Prostate gland (tissue), 2 donors: Measurements from ENCODE around the gene ZNF784. TPM values are rescaled to one million over a fixed set of nuclear protein-coding genes. Genes with fewer than 3 reads are reported as not detected.

Source experiments
- DNase-seq: peaks from one replicate; pipeline ENCODE4 v3.0.0-alpha.2; 2019; ENCODE audit warnings: low spot score
- H3K27ac ChIP-seq, 2 donors: fragments of 200-600 bp; sonication (generic); 2 replicates each; pipeline ENCODE4 v1.5.1; 2017 to 2019
- H3K27me3 ChIP-seq: fragments of 200-600 bp; sonication (generic); replicated peaks from 2 replicates; pipeline ENCODE4 v1.5.1; 2019; ENCODE audit not compliant: insufficient read depth
- H3K36me3 ChIP-seq, 2 donors: fragments of 200-600 bp; sonication (generic); 1 replicate in 1 of 2; 2 replicates in 1 of 2; pipeline versions ENCODE4 v1.5.1 to v1.8.1; 2017 to 2019
- H3K4me1 ChIP-seq: fragments of 200-600 bp; sonication (generic); replicated peaks from 2 replicates; pipeline ENCODE4 v1.5.1; 2019
- H3K4me3 ChIP-seq, 2 donors: fragments of 200-600 bp; sonication (generic); 2 replicates each; pipeline ENCODE4 v1.5.1; 2017 to 2019
- H3K9me3 ChIP-seq: fragments of 200-600 bp; sonication (generic); 2 replicates; pipeline ENCODE4 v1.5.1; 2017
- POLR2A ChIP-seq: fragments of 450-650 bp; IDR thresholded peaks from one replicate; pipeline ENCODE4 v1.6.1; 2016; ENCODE audit warnings: antibody characterized with exemption, mild to moderate bottlenecking
- POLR2AphosphoS5 ChIP-seq: sonication (generic); formaldehyde crosslinking; IDR thresholded peaks from one replicate; pipeline ENCODE4 v1.6.1; 2017; ENCODE audit warnings: antibody characterized with exemption
- WGBS: methylation state at CpG from one replicate; pipeline ENCODE4 v1.1.5; 2018; 5-methylcytosine and 5-hydroxymethylcytosine counted together
- intact Hi-C: fragments of 100-400 bp; cut with DNase I; formaldehyde crosslinking; loops from one replicate; pipeline ENCODE4 v1.14.2; 2022
- total RNA-seq, 2 donors: library from RNA; depleted of rRNA; stranded (reverse); fragments of >200 nt; gene quantifications; one replicate each; pipeline ENCODE4 v1.1.0, GENCODE V29; 2016
- TF ChIP-seq, protein P1 (sequence below), 4 experiments: fragments of 200-600 bp in 2 of 4; fragments of 450-650 bp in 2 of 4; sonication (generic) in 2 of 4; IDR thresholded peaks; 1 replicate in 3 of 4; 2 replicates in 1 of 4; pipeline ENCODE4 v1.5.1; 2016 to 2019; ENCODE audit warnings: antibody characterized with exemption in 4 of 4, mild to moderate bottlenecking in 2 of 4, moderate library complexity in 2 of 4

The ZNF784 gene
- total RNA-seq, 2 donors from 2014 or later: 8.9 to 17.2 TPM

DNA sequence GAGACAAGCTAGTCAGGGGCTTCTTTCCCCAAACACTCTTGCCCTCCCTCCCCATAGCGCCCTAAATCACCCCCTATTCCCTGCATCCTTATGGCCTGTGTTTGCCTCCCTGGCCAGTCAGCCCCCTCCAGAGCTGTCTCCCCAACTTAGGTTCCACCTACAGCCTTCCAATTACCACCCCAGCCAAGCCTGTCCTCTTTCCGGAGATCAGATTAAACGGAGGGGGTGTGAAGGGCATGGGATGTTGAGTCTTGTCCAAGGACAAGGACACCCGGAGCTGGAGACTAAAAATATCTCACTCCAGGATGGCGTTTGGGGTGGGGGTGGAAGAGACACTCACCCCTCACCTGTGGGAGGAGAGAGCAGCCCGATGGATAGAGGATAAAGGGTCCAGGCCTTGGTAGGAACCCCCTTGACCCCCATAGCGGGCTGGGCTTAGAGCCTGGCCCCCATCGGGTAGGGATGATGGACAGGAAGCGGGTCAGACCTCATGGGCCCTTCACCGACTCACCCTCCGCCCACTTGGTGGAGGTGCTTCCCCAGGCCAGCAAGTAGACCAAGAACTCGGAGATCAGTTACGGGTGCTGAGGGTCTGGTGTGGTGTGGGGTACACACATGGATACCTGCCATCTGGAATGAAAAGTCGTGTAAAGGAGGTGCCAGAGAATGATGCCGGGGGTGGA lies 12.9 kb downstream of the ZNF784 start:
- H3K4me1 ChIP-seq: peaks cover 4% of the 10 kb centered on the region
- 66% methylated on average over 15 of the region's 15 CpGs for WGBS
- peaks cover 5 to 15% of the 10 kb centered on the region in 2 donors for H3K36me3 ChIP-seq
- H3K4me3 ChIP-seq: no peak overlapping the region
- TF ChIP-seq POLR2A: no peak
- TF ChIP-seq, protein P1, sequence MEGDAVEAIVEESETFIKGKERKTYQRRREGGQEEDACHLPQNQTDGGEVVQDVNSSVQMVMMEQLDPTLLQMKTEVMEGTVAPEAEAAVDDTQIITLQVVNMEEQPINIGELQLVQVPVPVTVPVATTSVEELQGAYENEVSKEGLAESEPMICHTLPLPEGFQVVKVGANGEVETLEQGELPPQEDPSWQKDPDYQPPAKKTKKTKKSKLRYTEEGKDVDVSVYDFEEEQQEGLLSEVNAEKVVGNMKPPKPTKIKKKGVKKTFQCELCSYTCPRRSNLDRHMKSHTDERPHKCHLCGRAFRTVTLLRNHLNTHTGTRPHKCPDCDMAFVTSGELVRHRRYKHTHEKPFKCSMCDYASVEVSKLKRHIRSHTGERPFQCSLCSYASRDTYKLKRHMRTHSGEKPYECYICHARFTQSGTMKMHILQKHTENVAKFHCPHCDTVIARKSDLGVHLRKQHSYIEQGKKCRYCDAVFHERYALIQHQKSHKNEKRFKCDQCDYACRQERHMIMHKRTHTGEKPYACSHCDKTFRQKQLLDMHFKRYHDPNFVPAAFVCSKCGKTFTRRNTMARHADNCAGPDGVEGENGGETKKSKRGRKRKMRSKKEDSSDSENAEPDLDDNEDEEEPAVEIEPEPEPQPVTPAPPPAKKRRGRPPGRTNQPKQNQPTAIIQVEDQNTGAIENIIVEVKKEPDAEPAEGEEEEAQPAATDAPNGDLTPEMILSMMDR (IDR thresholded peaks at IDR 0.05): no peak
- TF ChIP-seq POLR2AphosphoS5: no peak
- H3K27me3 ChIP-seq: no peaks in the 10 kb centered on the region
- intact Hi-C loops: no loop called here
- H3K27ac ChIP-seq: no peak overlapping the region
- no peaks in the 10 kb centered on the region for H3K9me3 ChIP-seq
- no peak for DNase-seq

DNA sequence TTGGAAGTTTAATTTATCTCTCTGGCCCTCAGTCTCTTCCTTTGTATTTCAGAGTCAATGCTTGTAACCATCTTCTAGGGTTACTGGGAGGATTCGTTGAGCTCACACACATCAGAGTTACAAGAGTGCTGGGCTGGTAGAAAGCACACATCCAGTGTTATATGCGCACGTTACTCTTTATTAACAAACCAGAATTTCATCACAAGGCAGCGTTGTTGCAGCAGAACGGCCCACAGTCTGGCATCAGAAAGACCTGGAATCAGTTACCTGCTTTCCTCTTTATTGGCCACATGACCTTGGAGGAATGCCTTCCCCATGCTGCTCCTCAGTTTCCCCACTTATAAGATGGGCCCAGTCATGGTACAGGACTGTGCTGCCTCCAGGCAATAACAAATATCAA lies 15.0 kb downstream of the ZNF784 start:
- H3K27me3 ChIP-seq: no peaks in the 10 kb centered on the region
- H3K4me3 ChIP-seq: no peak overlapping the region
- TF ChIP-seq POLR2A: no peak
- TF ChIP-seq POLR2AphosphoS5: no peak
- TF ChIP-seq, protein P1 (IDR thresholded peaks at IDR 0.05): no peak
- peaks cover 6% of the 10 kb centered on the region for H3K4me1 ChIP-seq
- 93% methylated on average over 5 of the region's 5 CpGs for WGBS
- DNase-seq: no peak
- H3K27ac ChIP-seq: no peak overlapping the region
- intact Hi-C loops: loop anchor here (5.0 to 10.0 kb wide), 2 partner anchors 92 to 495 kb away; partner anchors contain the start of gene PPP1R12C
- no peaks in the 10 kb centered on the region for H3K9me3 ChIP-seq
- H3K36me3 ChIP-seq: no peaks in the 10 kb centered on the region

DNA sequence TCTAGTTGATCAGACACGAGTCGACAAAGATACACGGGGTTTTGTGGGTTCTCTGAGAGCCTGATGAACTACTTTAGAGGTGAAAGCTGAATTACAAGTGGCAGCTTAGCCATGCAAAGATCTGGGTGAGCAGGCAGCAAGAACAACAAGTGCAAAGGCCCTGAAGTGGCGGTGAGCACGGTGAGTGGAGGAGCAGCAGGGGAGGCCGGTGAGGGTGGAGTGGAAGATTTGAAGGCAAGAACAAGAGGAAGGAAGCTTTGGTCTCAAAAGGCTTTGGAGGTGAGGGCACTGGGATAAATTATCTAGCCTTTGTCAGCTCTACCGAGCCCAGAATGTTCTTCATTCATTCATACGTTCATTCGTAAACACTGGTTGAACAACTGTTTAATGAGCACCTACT lies 17.5 kb downstream of the ZNF784 start:
- H3K4me1 ChIP-seq: peaks cover 6% of the 10 kb centered on the region
- 71% methylated on average over 9 of the region's 9 CpGs for WGBS
- H3K27ac ChIP-seq: peak overlapping the region in 1 of 2 donors; percentile 85
- DNase-seq: no peak
- H3K4me3 ChIP-seq: peak overlapping the region in 1 of 2 donors; percentile 99
- H3K27me3 ChIP-seq: no peaks in the 10 kb centered on the region
- TF ChIP-seq, protein P1 (IDR thresholded peaks at IDR 0.05): no peak
- TF ChIP-seq POLR2A (no peak), POLR2AphosphoS5 (no peak)
- H3K9me3 ChIP-seq: no peaks in the 10 kb centered on the region
- H3K36me3 ChIP-seq: no peaks in the 10 kb centered on the region
- intact Hi-C loops: loop anchor here (5.0 to 10.0 kb wide), 2 partner anchors 90 to 492 kb away; partner anchors contain the start of gene PPP1R12C

DNA sequence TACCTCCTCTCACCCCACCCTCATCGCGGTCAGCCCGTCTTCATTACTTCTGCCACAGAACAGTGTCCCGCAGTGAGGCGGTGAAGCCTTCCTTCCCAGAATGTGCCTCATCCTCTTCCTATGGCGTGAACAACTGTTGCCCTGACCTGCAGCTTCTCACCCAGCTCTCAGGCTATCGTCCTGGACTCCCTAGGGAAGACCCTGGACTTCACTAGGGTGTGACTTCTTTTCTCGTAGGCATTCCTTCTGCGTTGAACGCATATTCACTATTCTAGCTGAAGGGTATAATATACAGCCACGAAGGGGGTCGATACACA lies 17.9 kb downstream of the ZNF784 start:
- H3K27ac ChIP-seq: peak overlapping the region; percentile 85 to 95
- H3K27me3 ChIP-seq: no peaks in the 10 kb centered on the region
- H3K36me3 ChIP-seq: no peaks in the 10 kb centered on the region
- no peak for DNase-seq
- peaks cover 6% of the 10 kb centered on the region for H3K4me1 ChIP-seq
- H3K9me3 ChIP-seq: no peaks in the 10 kb centered on the region
- 13% methylated on average over 12 of the region's 12 CpGs for WGBS
- peak overlapping the region; percentile 84 to 99 for H3K4me3 ChIP-seq
- TF ChIP-seq POLR2A (no peak), POLR2AphosphoS5 (no peak)
- TF ChIP-seq, protein P1 (IDR thresholded peaks at IDR 0.05): no peak
- intact Hi-C loops: loop anchor here (5.0 to 10.0 kb wide), 2 partner anchors 89 to 492 kb away; partner anchors contain the start of gene PPP1R12C
